OCI-LY3 (cell line): ENCODE data around the gene NCCRP1.
"Not testable (repeated sequence)": the region's sequence is repeated elsewhere in the genome, so short reads cannot be mapped to it uniquely, and the experiment has no call there.

Experiments used
- H2AFZ ChIP-seq: fragments of 200-600, 300-600 bp; shearing (Covaris generic); 2 replicates; pipeline ENCODE4 v1.6.0; 2014; ENCODE audit warnings: antibody characterized with exemption, low read depth, low read length
- H3K27ac ChIP-seq: fragments of 200-600, 300-600 bp; sonication (generic); 2 replicates; pipeline ENCODE4 v1.5.1; 2014; ENCODE audit warnings: mild to moderate bottlenecking, low read length, moderate library complexity, mixed read lengths
- H3K27me3 ChIP-seq: fragments of 200-600, 300-600 bp; sonication (generic); 2 replicates; pipeline ENCODE4 v1.6.1; 2014; ENCODE audit warnings: low read depth, low read length, mixed read lengths
- H3K36me3 ChIP-seq: fragments of 200-600, 300-600 bp; sonication (generic); replicated peaks from 2 replicates; pipeline ENCODE3; 2014; ENCODE audit warnings: low read depth, low read length, mixed read lengths
- H3K4me1 ChIP-seq: fragments of 300-600, 200-600 bp; sonication (generic); 2 replicates; pipeline ENCODE4 v1.6.1; 2014; ENCODE audit warnings: low read length, mixed read lengths
- H3K4me2 ChIP-seq: fragments of 200-600, 300-600 bp; sonication (generic); 2 replicates; pipeline ENCODE4 v1.6.1; 2014; ENCODE audit warnings: low read length, mixed read lengths
- H3K4me3 ChIP-seq: fragments of 300-600, 200-600 bp; sonication (generic); 2 replicates; pipeline ENCODE4 v1.5.1; 2014; ENCODE audit warnings: antibody characterized with exemption, mild to moderate bottlenecking, low read length, moderate library complexity
- H3K79me2 ChIP-seq: fragments of 300-600, 200-600 bp; shearing (Covaris generic); 2 replicates; pipeline ENCODE4 v1.6.1; 2014; ENCODE audit warnings: mild to moderate bottlenecking, low read length, mixed read lengths
- H3K9ac ChIP-seq: fragments of 300-600, 200-600 bp; shearing (Covaris generic); 2 replicates; pipeline ENCODE4 v1.6.0; 2014; ENCODE audit warnings: mild to moderate bottlenecking, low read length, moderate library complexity
- H3K9me3 ChIP-seq: fragments of 200-600, 300-600 bp; shearing (Covaris generic); 2 replicates; pipeline ENCODE4 v1.6.1; 2014; ENCODE audit warnings: low read length, mixed read lengths; ENCODE audit not compliant: insufficient read depth
- H4K20me1 ChIP-seq: fragments of 200-600, 300-600 bp; sonication (generic); 2 replicates; pipeline ENCODE4 v1.6.1; 2016; ENCODE audit warnings: low read length, mixed read lengths; ENCODE audit not compliant: insufficient read depth
- CTCF ChIP-seq: fragments of 200-600, 300-600 bp; sonication (generic); IDR thresholded peaks from 2 replicates; pipeline ENCODE4 v1.5.1; 2014; ENCODE audit warnings: antibody characterized with exemption, low read length, low read depth
- EZH2phosphoT487 ChIP-seq: fragments of 200-600 bp; shearing (Covaris generic); IDR thresholded peaks from 2 replicates; pipeline ENCODE4 v1.6.1; 2018; ENCODE audit warnings: antibody characterized with exemption, mixed run types, low read depth

Gene NCCRP1

GRCh38 chr19:39245166-39245565, 48.4 kb downstream of the NCCRP1 start:
- H3K79me2 ChIP-seq, H2AFZ ChIP-seq, H3K27ac ChIP-seq, H3K9me3 ChIP-seq, H3K4me2 ChIP-seq, H3K9ac ChIP-seq, H4K20me1 ChIP-seq, H3K27me3 ChIP-seq, H3K36me3 ChIP-seq, H3K4me3 ChIP-seq, H3K4me1 ChIP-seq: not testable (repeated sequence)

- TF ChIP-seq CTCF, result no peak
- TF ChIP-seq EZH2phosphoT487, result no peak
- no peak overlapping the region for H3K4me2 ChIP-seq
- H4K20me1 ChIP-seq, result no peaks in the 10 kb centered on the region
- no peak overlapping the region for H3K9ac ChIP-seq
- no peaks in the 10 kb centered on the region for H3K36me3 ChIP-seq
- H3K4me1 ChIP-seq, result no peaks in the 10 kb centered on the region
- no peaks in the 10 kb centered on the region for H3K79me2 ChIP-seq
- no peaks in the 10 kb centered on the region for H3K9me3 ChIP-seq
- H3K27me3 ChIP-seq, result no peaks in the 10 kb centered on the region
- H2AFZ ChIP-seq, result no peak overlapping the region
- H3K4me3 ChIP-seq, result no peak overlapping the region
- no peak overlapping the region for H3K27ac ChIP-seq
Measured at GRCh38 chr19:39246951-39247669, 50.3 kb downstream of the NCCRP1 start.

GRCh38 chr19:39247701-39248664, 51.2 kb downstream of the NCCRP1 start:
- H3K79me2 ChIP-seq, result no peaks in the 10 kb centered on the region
- no peaks in the 10 kb centered on the region for H3K36me3 ChIP-seq
- no peak overlapping the region for H3K9ac ChIP-seq
- no peaks in the 10 kb centered on the region for H3K27me3 ChIP-seq
- no peak overlapping the region for H3K27ac ChIP-seq
- H3K4me2 ChIP-seq, result no peak overlapping the region
- no peak overlapping the region for H3K4me3 ChIP-seq
- TF ChIP-seq CTCF (no peak), EZH2phosphoT487 (no peak)
- H3K4me1 ChIP-seq, result no peaks in the 10 kb centered on the region
- no peaks in the 10 kb centered on the region for H3K9me3 ChIP-seq
- no peaks in the 10 kb centered on the region for H4K20me1 ChIP-seq
- no peak overlapping the region for H2AFZ ChIP-seq

GRCh38 chr19:39248806-39249205, 52.0 kb downstream of the NCCRP1 start, which contains the start of gene IFNL4:
IFNL4 (minus strand) TSS chr19:39248856.
- Histone ChIP-seq H3K4me3 (no peak within 1 kb of the TSS), H3K27me3 (no peaks in the 10 kb centered on the region), H3K4me1 (no peaks in the 10 kb centered on the region), H4K20me1 (no peaks in the 10 kb centered on the region), H3K79me2 (no peaks in the 10 kb centered on the region), H3K27ac (no peak within 1 kb of the TSS), H3K9me3 (no peaks in the 10 kb centered on the region), H3K9ac (no peak within 1 kb of the TSS), H3K36me3 (no peaks in the 10 kb centered on the region), H2AFZ (no peak within 1 kb of the TSS), H3K4me2 (no peak within 1 kb of the TSS)
- TF ChIP-seq CTCF (no peak), EZH2phosphoT487 (no peak)
